Fibroblast of lung (primary cell): ENCODE data around the gene STRBP. TPM values are rescaled to one million over a fixed set of nuclear protein-coding genes. Genes with fewer than 3 reads are reported as not detected.
"Not testable (repeated sequence)": the region's sequence is repeated elsewhere in the genome, so short reads cannot be mapped to it uniquely, and the experiment has no call there.

Source experiments
- DNase-seq, 2 donors: peaks; one replicate each; pipeline versions ENCODE4 v3.0.0 to v3.0.0-alpha.2; 2010; ENCODE audit warnings: low read depth in 2 of 2
- H2AFZ ChIP-seq: 2 replicates; pipeline ENCODE4 v1.5.1; 2012; ENCODE audit warnings: low read length, control low read depth, inconsistent platforms
- H3K27ac ChIP-seq: 2 replicates; pipeline ENCODE4 v1.5.1; 2011; ENCODE audit warnings: low read length, control low read depth; ENCODE audit not compliant: insufficient read depth
- H3K27me3 ChIP-seq: 2 replicates; pipeline ENCODE4 v1.5.1; 2011; ENCODE audit warnings: mild to moderate bottlenecking, low read length; ENCODE audit not compliant: control insufficient read depth, insufficient read depth
- H3K36me3 ChIP-seq: 2 replicates; pipeline ENCODE4 v1.5.1; 2011; ENCODE audit warnings: low read length; ENCODE audit not compliant: control insufficient read depth, insufficient read depth
- H3K4me1 ChIP-seq: 2 replicates; pipeline ENCODE4 v1.5.1; 2011; ENCODE audit warnings: low read length; ENCODE audit not compliant: control insufficient read depth, insufficient read depth; ENCODE audit errors: extremely low read depth
- H3K4me2 ChIP-seq: 2 replicates; pipeline ENCODE4 v1.5.1; 2011; ENCODE audit warnings: low read length, control low read depth; ENCODE audit not compliant: insufficient read depth; ENCODE audit errors: extremely low read depth
- H3K4me3 ChIP-seq, 4 experiments: fragments of 200-600 bp in 1 of 4; sonication (generic) in 1 of 4; replicated peaks in 1 of 4; 2 replicates each; pipeline ENCODE4 v1.5.1; 2011 to 2016; ENCODE audit warnings: low read length in 4 of 4, low read depth in 3 of 4, mild to moderate bottlenecking in 3 of 4, control low read depth in 2 of 4, inconsistent platforms in 1 of 4, mixed read lengths in 1 of 4; ENCODE audit not compliant: insufficient read depth in 1 of 4; ENCODE audit errors: control extremely low read depth in 1 of 4
- H3K79me2 ChIP-seq: 2 replicates; pipeline ENCODE4 v1.5.1; 2012; ENCODE audit warnings: mild to moderate bottlenecking, low read length, inconsistent platforms; ENCODE audit not compliant: control insufficient read depth, insufficient read depth
- H3K9ac ChIP-seq: 2 replicates; pipeline ENCODE4 v1.5.1; 2011; ENCODE audit warnings: mild to moderate bottlenecking, low read length, control low read depth; ENCODE audit not compliant: insufficient read depth
- H3K9me3 ChIP-seq: 2 replicates; pipeline ENCODE4 v1.5.1; 2012; ENCODE audit warnings: low read depth, low read length; ENCODE audit not compliant: control insufficient read depth, insufficient read depth
- H4K20me1 ChIP-seq: 2 replicates; pipeline ENCODE4 v1.5.1; 2011; ENCODE audit warnings: low read length; ENCODE audit not compliant: control insufficient read depth, insufficient read depth; ENCODE audit errors: extremely low read depth
- CTCF ChIP-seq, 2 donors: IDR thresholded peaks in 1 of 2; conservative IDR thresholded peaks in 1 of 2; 1 replicate in 1 of 2; 2 replicates in 1 of 2; pipeline ENCODE4 v1.5.1; 2011 to 2012; ENCODE audit warnings: low read length in 2 of 2, control low read depth in 1 of 2, inconsistent platforms in 1 of 2, low read depth in 1 of 2, mild to moderate bottlenecking in 1 of 2
- EZH2 ChIP-seq: IDR thresholded peaks from 2 replicates; pipeline ENCODE4 v1.5.1; 2012; ENCODE audit warnings: low read length, control low read depth, mild to moderate bottlenecking; ENCODE audit errors: missing control alignments
- polyA plus RNA-seq, 2 donors: library from polyadenylated mRNA; depleted of rRNA in 1 of 2; stranded (reverse) in 1 of 2; unstranded in 1 of 2; fragments of >200 nt; gene quantifications; 2 replicates each; pipeline ENCODE4 v1.2.1, GENCODE V29; 2011 to 2012; ENCODE audit warnings: missing spikeins in 1 of 2
- total RNA-seq: library from RNA; depleted of rRNA; stranded (reverse); fragments of >200 nt; gene quantifications from 2 replicates; pipeline ENCODE4 v1.2.1, GENCODE V29; 2014

The STRBP gene
- total and polyA plus RNA-seq, 2 donors (not counting 1 experiment from before 2014, with no cell fraction given), result 3.3 to 5.9 TPM

- TF ChIP-seq EZH2 (no peak), CTCF (conservative IDR thresholded peaks at IDR 0.05 in 1 of 2, IDR thresholded peaks at IDR 0.05 in 1 of 2; ENCODE audit: low read depth in 1 of 2, low read length in 2 of 2) (no peak)
- no peaks in the 10 kb centered on the region for H3K9me3 ChIP-seq
- no peaks in the 10 kb centered on the region for H4K20me1 ChIP-seq
- H3K27me3 ChIP-seq, result no peaks in the 10 kb centered on the region
- H2AFZ ChIP-seq, result no peak overlapping the region
- no peaks in the 10 kb centered on the region for H3K4me1 ChIP-seq
- H3K27ac ChIP-seq, result no peak overlapping the region
- DNase-seq, result no peak
- no peak overlapping the region for H3K4me3 ChIP-seq
- H3K36me3 ChIP-seq, result no peaks in the 10 kb centered on the region
- H3K9ac ChIP-seq, result no peak overlapping the region
- H3K79me2 ChIP-seq, result no peaks in the 10 kb centered on the region
- no peak overlapping the region for H3K4me2 ChIP-seq
These were observed 35.9 kb upstream of the STRBP start for GRCh38 chr9:123304340-123304691.

GRCh38 chr9:123302348-123303214 lies 34.2 kb upstream of the STRBP start:
- no peak for DNase-seq
- Histone ChIP-seq H3K9me3 (no peaks in the 10 kb centered on the region), H3K4me3 (no peak overlapping the region), H3K4me2 (no peak overlapping the region), H3K27me3 (no peaks in the 10 kb centered on the region), H3K36me3 (no peaks in the 10 kb centered on the region), H3K9ac (no peak overlapping the region), H3K79me2 (no peaks in the 10 kb centered on the region), H2AFZ (no peak overlapping the region), H3K4me1 (no peaks in the 10 kb centered on the region), H3K27ac (no peak overlapping the region), H4K20me1 (no peaks in the 10 kb centered on the region)
- TF ChIP-seq CTCF (conservative IDR thresholded peaks at IDR 0.05 in 1 of 2, IDR thresholded peaks at IDR 0.05 in 1 of 2; ENCODE audit: low read depth in 1 of 2, low read length in 2 of 2) (no peak), EZH2 (no peak)

- DNase-seq, H3K4me3 ChIP-seq, H2AFZ ChIP-seq, H4K20me1 ChIP-seq, H3K4me2 ChIP-seq, H3K9me3 ChIP-seq, H3K4me1 ChIP-seq, H3K27me3 ChIP-seq, H3K27ac ChIP-seq, H3K9ac ChIP-seq, H3K36me3 ChIP-seq, H3K79me2 ChIP-seq: not testable (repeated sequence)
These were observed 33.5 kb upstream of the STRBP start for GRCh38 chr9:123301936-123302335.
